Lung (tissue), 12 donors: ENCODE measurements around the gene ONECUT3. TPM values are rescaled to one million over a fixed set of nuclear protein-coding genes. Genes with fewer than 3 reads are reported as not detected.

Experiments
- ATAC-seq: fragments of 200-7000 bp; cut with Tn5 transposase; one replicate; pipeline ENCODE4 v1.9.1; 2020; ENCODE audit warnings: moderate number of reproducible peaks; ENCODE audit not compliant: insufficient read depth, low FRiP score
- DNase-seq, 3 donors: peaks; one replicate each; pipeline ENCODE4 v3.0.0-alpha.2; 2013 to 2017
- H3K27ac ChIP-seq, 2 donors: one replicate each; pipeline ENCODE4 v1.5.1; 2013; ENCODE audit warnings: mild to moderate bottlenecking in 2 of 2, moderate library complexity in 2 of 2, control low read depth in 1 of 2, inconsistent platforms in 1 of 2, low read depth in 1 of 2, low read length in 1 of 2
- H3K27me3 ChIP-seq, 3 donors: one replicate each; pipeline ENCODE4 v1.5.1; 2013; ENCODE audit warnings: low read length in 2 of 3; ENCODE audit not compliant: control insufficient read depth in 3 of 3, insufficient read depth in 3 of 3
- H3K36me3 ChIP-seq, 4 donors: one replicate each; pipeline ENCODE4 v1.5.1; 2013; ENCODE audit warnings: low read length in 4 of 4, mild to moderate bottlenecking in 1 of 4, moderate library complexity in 1 of 4; ENCODE audit not compliant: control insufficient read depth in 4 of 4, insufficient read depth in 4 of 4
- H3K4me1 ChIP-seq, 5 donors: one replicate each; pipeline ENCODE4 v1.5.1; 2013; ENCODE audit warnings: low read length in 5 of 5, mild to moderate bottlenecking in 2 of 5, moderate library complexity in 1 of 5; ENCODE audit not compliant: control insufficient read depth in 5 of 5, insufficient read depth in 5 of 5
- H3K4me3 ChIP-seq: one replicate; pipeline ENCODE4 v1.5.1; 2013; ENCODE audit warnings: mild to moderate bottlenecking, control low read depth, moderate library complexity
- H3K9ac ChIP-seq, 2 donors: one replicate each; pipeline ENCODE4 v1.5.1; 2013; ENCODE audit warnings: low read length in 2 of 2, control low read depth in 1 of 2; ENCODE audit not compliant: insufficient read depth in 1 of 2
- H3K9me3 ChIP-seq, 4 donors: one replicate each; pipeline ENCODE4 v1.5.1; 2013; ENCODE audit warnings: low read length in 3 of 4, mild to moderate bottlenecking in 1 of 4, moderate library complexity in 1 of 4; ENCODE audit not compliant: control insufficient read depth in 4 of 4, insufficient read depth in 3 of 4
- CTCF ChIP-seq: IDR thresholded peaks from 2 replicates; pipeline ENCODE4 v1.5.1; 2012; ENCODE audit warnings: mild to moderate bottlenecking; ENCODE audit errors: control extremely low read depth, extremely low read depth
- WGBS, 2 donors: extraction: QIAGEN DNeasy Blood & Tissue Kit; methylation state at CpG; one replicate each; pipeline ENCODE4 v1.1.7; 2013; 5-methylcytosine and 5-hydroxymethylcytosine counted together
- polyA plus RNA-seq, 2 donors: library from polyadenylated mRNA; stranded (reverse); fragments of 200-250 nt; gene quantifications; one replicate each; pipeline ENCODE4 v1.2.1, GENCODE V29; 2013
- total RNA-seq, 2 donors: library from RNA; depleted of rRNA in 1 of 2; stranded (reverse); fragments of >200 nt in 1 of 2; gene quantifications; one replicate each; pipeline ENCODE4 v1.2.1, GENCODE V29; 2014 to 2021
- donor health status: control.
- donor health status: control.
- donor health status: Bipolar disorder and iron deficiency.
- donor health status: healthy.
- donor health status: DM: yes; HTN: yes; CAD: no.

The ONECUT3 gene
- total and polyA plus RNA-seq, 4 donors, result not detected

GRCh38 chr19:1767464-1767933 is 14.2 kb downstream of the ONECUT3 start:
- ATAC-seq, result peak; percentile 69
- 3 to 5% methylated on average over 21 of the region's 21 CpGs for whole genome bisulfite sequencing, 2 donors

DNA sequence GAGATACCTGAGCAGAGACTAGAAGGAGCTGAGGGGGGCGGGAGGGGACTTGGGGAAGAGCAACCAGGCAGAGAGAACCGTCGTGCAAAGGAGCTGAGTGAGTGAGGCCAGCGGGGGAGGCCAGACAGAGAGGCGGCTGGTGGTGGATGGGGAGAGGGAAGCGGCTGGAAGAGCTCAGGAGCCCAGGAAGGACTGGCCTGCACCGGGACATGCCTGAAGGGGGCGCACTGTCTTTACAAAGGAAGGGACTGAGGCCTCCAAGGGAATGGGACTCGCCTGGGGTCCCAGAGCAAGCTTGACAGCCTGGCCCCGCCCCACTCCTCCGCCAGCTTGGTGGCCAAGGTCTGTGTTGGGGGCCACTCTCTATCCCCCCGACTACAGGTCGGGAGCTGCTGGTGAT is 14.9 kb downstream of the ONECUT3 start:
- 15 to 19% methylated on average over 13 of the region's 13 CpGs for WGBS, 2 donors
- no peak overlapping the region for H3K27ac ChIP-seq
- TF ChIP-seq CTCF, result no peak
- peaks cover 10 to 71% (median 47%) of the 10 kb centered on the region in 3 donors for H3K27me3 ChIP-seq
- peaks cover 0 to 12% (median 0%) of the 10 kb centered on the region in 5 donors for H3K4me1 ChIP-seq
- H3K9me3 ChIP-seq, result peaks cover 0 to 11% (median 4%) of the 10 kb centered on the region in 4 donors
- ATAC-seq (no peak), DNase-seq (peak in 1 of 3 donors; percentile 47)
- no peaks in the 10 kb centered on the region for H3K36me3 ChIP-seq
- no peak overlapping the region for H3K9ac ChIP-seq
- no peak overlapping the region for H3K4me3 ChIP-seq

More at GRCh38 chr19:1767464-1767933, 14.2 kb downstream of the ONECUT3 start:
- DNase-seq, result peak; percentile 38 to 60 (median 51)
- Histone ChIP-seq H3K36me3 (no peaks in the 10 kb centered on the region), H3K4me3 (no peak overlapping the region), H3K27ac (no peak overlapping the region), H3K27me3 (peaks cover 13 to 73% (median 45%) of the 10 kb centered on the region in 3 donors), H3K9me3 (peaks cover 0 to 11% (median 4%) of the 10 kb centered on the region in 4 donors), H3K9ac (no peak overlapping the region), H3K4me1 (peaks cover 0 to 12% (median 0%) of the 10 kb centered on the region in 5 donors)
- peak; percentile 67 for TF ChIP-seq CTCF

- 71 to 74% methylated on average over 9 of the region's 9 CpGs for WGBS, 2 donors
- Histone ChIP-seq H3K9me3 (peaks cover 0 to 11% (median 4%) of the 10 kb centered on the region in 4 donors), H3K36me3 (no peaks in the 10 kb centered on the region), H3K27ac (no peak overlapping the region), H3K4me3 (no peak overlapping the region), H3K4me1 (peaks cover 0 to 9% (median 0%) of the 10 kb centered on the region in 5 donors), H3K27me3 (peaks cover 10 to 70% (median 51%) of the 10 kb centered on the region in 3 donors), H3K9ac (no peak overlapping the region)
- no peak for ATAC-seq
- DNase-seq, result no peak
- no peak for TF ChIP-seq CTCF
These were observed 15.8 kb downstream of the ONECUT3 start for GRCh38 chr19:1768918-1769644.
